Activated CD8-positive, alpha-beta memory T cell treated with anti-CD3 and anti-CD28 coated beads for 4 hours (primary cell): ENCODE measurements around the gene PXDC1.
A peak's percentile ranks its signal among the peaks of the same experiment; 100 is the strongest.

Experiments used
- DNase-seq, 2 donors: peaks; one replicate each; pipeline ENCODE4 v3.0.0-alpha.2; 2020; ENCODE audit warnings: low read depth in 2 of 2

PXDC1 gene

DNA sequence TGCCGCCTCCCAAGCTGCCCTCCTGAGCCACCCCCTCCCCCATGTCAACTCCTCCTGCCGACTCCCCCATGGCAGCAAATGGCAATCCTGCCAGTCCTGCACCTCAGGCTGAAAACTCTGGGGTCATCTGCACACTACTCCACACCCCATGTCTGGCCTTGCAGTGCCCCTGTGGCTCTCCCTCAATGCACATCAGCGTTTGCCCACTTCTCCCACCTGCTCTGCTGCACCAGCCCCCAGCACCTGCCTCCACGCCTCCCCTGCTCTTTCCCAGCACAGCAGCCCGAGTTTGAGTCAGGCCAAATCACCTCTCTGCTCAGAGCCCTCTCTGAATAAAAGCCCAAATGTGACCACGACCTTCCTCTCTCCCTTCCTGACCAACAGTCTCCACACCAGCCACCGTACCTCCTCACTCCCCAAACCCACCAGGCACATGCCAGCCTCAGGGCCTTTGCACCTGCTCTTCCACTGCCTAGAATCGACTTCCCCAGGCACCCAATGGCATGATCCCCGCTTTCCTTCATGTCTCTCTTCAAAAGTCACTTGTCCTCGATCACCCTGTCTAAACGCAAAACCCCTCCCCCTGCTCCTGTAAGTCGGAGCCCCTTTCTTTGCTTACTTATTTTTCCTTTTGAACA is 4.3 kb downstream of the PXDC1 start:
- DNase-seq = no peak

DNA sequence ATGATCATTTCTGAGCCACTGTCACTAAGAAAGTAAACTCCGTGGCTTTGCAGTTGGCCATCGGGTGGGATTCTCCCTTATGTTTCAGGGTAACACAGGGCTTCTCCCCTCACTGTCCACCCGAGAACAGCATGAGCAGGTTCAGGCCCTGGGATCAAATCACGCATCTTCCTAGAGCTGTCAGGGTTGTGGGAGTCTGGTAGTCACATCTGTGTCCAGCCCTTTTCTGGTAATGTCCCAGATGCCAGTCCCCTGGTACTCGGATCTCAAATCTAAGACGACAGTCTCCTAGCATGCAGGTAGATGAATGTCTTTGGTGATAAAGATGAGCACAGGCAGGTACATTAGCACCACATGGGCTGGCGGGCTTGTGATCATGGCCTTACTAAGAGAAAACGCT is 4.8 kb downstream of the PXDC1 start:
- DNase-seq = no peak

- no peak for DNase-seq
Observed at GRCh38 chr6:3746119-3746691, 5.3 kb downstream of the PXDC1 start.

GRCh38 chr6:3745566-3746118 is 5.9 kb downstream of the PXDC1 start:
- DNase-seq = no peak

GRCh38 chr6:3744901-3745470 is 6.5 kb downstream of the PXDC1 start:
- no peak for DNase-seq

DNA sequence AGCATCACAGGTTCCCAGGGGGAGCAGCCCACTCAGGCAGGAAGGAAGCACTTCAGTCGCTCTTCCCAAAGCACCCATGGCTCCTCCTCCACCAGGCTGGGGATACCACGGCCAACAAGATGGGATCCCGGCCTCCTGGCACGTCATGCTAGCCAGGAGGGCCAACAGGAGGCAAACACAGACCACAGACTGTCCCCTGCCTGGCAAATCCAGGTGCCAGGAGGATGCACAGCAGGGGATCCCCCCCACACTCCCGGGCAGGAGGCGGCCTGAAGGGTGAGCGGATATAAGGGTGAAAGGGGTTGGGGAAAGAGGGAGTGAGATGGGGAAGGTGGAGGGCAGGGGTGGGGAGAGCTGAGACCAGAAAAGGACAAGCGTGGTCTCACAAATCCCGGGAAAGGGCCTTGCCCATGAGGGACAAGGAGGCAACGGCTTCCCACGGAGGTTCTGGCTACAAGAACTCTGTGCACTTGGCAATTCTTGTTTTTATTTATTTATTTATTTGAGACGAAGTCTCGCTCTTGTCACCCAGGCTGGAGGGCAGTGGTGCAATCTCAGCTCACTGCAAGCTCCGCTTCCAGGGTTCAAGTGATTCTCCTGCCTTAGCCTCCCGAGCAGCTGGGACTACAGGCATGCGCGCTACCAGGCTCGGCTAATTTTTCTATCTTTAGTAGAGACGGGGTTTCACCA is 7.2 kb downstream of the PXDC1 start:
- no peak for DNase-seq

DNA sequence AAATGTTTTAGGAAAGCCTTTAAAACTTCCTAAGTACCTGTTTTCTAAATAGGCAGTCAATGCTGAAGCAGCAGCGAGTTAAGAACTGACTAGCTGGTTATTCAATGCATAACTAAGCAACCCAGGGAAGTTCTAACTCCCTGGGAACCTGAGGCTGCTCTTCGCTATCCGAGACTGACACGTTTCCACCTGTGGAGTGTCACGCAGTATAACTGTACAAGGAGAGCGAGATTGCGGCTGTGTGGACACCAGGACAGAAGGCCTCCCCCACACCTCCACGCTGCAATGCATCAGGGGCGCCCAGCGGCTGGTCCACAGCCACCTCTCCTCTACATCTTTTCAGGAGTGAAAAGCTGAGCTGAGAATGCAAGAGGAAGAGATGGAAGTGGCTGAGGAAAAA is 8.0 kb downstream of the PXDC1 start:
- no peak for DNase-seq

DNA sequence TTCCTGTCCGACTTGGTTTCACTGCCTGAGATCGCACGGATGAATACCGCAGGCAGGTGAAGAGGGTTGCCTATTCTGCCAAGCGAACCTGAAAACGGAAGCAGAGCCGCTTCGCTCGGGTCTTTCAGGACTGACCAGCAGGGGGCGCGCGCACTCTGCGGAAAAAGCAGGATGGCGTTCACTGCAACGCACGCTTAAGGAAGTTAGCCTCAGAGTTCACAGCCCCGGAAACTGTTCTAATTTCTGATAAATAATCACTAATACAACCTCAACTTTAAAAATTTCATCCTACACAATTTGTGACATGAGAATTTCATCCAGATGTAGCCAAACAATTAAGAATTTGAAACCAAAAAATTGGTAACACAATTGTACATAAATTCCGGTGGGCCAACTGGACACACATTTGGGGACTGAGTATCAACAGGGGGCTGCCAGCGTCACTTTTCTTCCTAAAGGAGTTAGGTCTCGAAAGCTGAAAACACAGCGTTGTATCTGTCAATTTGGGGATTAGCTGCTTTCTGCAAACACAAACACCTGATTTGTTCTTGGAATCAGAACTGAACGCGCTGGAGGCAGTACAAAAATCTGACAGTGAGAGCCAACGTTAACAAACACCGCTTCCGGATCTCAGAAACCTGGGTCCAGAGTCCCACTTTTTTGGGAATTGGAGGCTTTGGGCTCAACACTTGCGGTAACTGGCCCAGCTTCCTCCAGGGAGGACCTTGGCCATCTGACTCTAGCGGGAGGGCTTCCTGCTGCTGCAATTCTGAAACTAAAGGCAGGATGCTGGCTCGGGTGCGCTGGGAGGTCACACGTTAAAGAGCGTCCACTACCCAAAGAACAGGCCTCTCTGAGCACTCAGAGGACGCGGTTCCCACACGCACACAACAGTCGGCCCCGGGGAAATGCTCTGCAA is 8.8 kb downstream of the PXDC1 start:
- DNase-seq = peak; percentile 68 to 80

DNA sequence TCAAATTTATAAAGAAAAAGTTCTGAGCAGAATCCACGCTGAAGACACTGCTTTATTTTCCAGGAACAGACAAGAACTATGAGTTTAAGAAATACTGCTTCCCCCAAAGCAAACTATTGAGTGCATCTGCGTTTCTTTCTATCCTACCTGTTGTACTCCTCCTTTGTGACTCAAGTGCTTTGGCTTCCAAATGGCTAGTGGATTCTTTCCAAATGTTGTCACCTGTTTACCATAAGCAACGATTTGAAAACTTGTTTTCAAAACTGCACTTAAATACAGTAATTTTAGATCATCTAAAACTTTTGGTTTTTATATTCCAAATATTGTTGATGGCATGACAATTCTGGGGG is 9.5 kb downstream of the PXDC1 start:
- DNase-seq = no peak

- no peak for DNase-seq
Observed at GRCh38 chr6:3741477-3741871, 10.0 kb downstream of the PXDC1 start.

GRCh38 chr6:3740551-3741476 is 10.7 kb downstream of the PXDC1 start:
- DNase-seq = no peak

GRCh38 chr6:3739311-3739897 is 12.1 kb downstream of the PXDC1 start:
- no peak for DNase-seq

GRCh38 chr6:3738381-3739131 is 13.0 kb downstream of the PXDC1 start:
- DNase-seq = no peak

DNA sequence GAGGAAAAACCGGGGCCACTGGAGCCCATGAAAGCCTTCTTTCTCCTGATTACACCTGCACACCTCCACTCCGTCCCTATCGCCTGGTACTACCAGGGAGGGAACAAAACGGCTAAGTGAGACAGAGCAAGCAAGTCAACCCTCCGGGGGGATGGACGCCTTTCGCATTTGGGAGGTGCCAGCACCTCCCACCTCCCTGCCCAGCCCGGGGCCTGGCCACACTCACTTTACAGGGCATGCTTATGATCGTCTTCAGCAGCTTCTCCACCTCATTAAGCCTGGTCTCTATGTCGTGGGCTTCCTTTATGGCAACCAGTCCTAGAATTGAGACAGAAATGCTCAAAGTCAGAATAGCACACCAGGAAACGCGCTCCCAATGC is 13.7 kb downstream of the PXDC1 start:
- no peak for DNase-seq

GRCh38 chr6:3737149-3737830 is 14.2 kb downstream of the PXDC1 start:
- DNase-seq = no peak

GRCh38 chr6:3735029-3735605 is 16.4 kb downstream of the PXDC1 start:
- no peak for DNase-seq

GRCh38 chr6:3734023-3734422 is 17.5 kb downstream of the PXDC1 start:
- no peak for DNase-seq

DNA sequence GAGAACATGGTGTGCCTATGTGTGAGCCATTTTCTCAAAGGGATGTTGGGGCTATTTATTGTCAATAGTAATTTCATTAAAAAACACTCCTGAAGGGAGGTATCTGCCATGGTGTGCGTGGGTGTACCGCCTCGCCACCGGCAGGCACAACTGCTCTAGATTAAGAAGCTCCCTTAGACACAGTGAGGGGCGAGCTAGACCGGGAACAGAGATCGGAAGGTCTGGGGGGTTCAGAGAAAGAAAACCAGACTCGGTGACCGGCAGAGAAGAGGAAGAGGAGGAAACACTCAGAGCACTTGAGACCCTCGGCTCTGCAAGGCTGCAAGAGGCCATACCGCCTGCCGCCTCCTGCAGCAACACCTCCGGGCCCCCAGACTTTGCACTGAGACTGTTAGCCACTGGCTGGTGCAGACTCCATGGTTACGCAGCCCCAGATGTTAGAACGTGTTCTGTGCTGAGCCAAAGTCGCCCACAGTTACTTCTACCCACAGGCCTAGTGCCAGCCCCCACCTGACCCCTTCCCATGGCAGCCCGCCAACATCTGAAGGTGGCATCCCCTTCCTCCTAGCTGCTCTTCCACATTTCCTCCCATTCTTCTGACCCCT is 18.1 kb downstream of the PXDC1 start:
- no peak for DNase-seq
